HG03139 (cell line): ENCODE results near the gene IQSEC1.

Experiments
- ATAC-seq: cut with Tn5 transposase; IDR thresholded peaks from one replicate; pipeline ENCODE4 v1.9.1; 2021; ENCODE audit not compliant: unreplicated experiment

The IQSEC1 gene

GRCh38 chr3:13068269-13069010, 4.8 kb downstream of the IQSEC1 start:
- no peak for ATAC-seq

DNA sequence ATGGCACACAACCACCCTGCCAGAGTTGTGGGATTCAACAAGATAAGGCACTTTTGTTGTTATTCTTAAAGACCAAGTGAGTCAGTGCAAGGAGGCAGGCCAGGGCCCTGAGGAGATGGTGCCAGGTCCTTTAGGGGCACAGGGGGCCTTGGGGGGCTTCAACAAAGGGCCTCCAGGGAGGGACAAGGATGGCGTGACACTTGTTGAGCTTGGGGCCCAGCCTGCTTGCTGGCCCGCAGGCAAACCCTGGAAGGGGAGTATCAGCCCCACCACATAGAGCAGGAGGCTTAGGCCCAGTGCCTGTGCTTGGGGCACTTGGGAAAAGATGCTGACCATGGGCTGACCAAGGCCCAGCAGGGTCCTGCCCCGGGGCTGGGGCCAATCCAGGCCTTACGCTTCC, 5.5 kb downstream of the IQSEC1 start:
- ATAC-seq, result no peak

GRCh38 chr3:13066834-13067233, 6.4 kb downstream of the IQSEC1 start:
- no peak for ATAC-seq

DNA sequence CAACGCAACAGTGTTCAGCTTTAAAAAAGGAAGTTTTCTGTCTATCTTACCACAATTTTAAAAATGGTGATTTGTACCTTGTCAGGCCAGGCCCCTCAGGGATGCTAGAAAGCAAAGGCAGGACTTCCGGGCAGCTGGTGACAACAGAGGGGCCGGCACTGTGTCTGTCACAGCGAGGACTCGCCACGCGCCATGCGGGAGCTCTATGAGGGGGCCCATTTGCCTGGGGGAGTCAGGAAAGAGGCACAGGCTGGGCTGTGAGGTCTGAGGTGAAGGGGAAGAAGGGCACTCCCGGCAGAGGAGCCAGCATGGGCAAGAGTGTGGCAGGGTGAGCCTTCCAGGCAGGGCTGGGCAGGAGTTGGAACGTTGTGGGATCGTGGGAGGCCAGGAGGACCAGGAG, 7.0 kb downstream of the IQSEC1 start:
- ATAC-seq, result no peak

GRCh38 chr3:13065727-13066126, 7.5 kb downstream of the IQSEC1 start:
- ATAC-seq, result no peak

DNA sequence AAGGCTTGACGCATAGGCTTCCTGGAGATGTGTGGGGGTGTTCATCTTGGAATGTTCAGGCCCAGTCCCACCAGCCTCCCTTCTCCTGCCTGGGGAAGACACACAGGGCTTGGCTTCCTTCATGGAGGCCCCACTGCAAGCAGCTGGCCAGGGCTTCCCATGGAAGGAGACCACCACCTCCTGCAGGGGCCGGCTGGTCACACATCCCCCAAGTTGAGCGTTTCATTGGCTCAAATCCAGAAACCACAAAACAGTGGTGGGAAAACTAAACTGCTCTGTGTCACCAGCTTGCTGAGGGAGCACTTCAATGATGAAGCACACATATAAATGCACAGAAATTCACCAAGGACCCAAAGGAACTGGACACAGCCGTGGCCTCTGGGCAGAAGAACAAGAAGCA, 8.3 kb downstream of the IQSEC1 start:
- ATAC-seq, result no peak

- no peak for ATAC-seq
Observed at GRCh38 chr3:13064159-13064868, 8.9 kb downstream of the IQSEC1 start.

- no peak for ATAC-seq
Observed at GRCh38 chr3:13063225-13063624, 10.0 kb downstream of the IQSEC1 start.

DNA sequence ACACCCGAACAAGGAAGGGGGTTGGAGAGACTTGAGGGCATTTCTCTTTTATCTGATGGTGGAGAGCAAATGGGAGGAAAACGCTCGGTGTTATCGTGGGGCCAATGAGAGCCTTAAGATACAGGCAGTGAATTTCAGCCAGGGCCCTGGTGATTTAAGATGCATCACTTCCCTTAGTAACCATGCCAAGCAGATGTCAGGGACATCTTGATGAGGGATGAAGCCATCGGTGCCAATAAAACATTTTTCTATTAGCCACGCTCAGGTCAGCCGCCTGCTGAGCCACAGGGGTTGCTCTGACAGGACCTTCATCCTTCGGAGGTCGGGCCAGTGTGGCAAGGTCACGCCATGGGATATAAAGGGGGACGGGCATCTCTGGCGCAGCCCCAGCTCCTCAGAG, 10.6 kb downstream of the IQSEC1 start:
- ATAC-seq, result no peak

DNA sequence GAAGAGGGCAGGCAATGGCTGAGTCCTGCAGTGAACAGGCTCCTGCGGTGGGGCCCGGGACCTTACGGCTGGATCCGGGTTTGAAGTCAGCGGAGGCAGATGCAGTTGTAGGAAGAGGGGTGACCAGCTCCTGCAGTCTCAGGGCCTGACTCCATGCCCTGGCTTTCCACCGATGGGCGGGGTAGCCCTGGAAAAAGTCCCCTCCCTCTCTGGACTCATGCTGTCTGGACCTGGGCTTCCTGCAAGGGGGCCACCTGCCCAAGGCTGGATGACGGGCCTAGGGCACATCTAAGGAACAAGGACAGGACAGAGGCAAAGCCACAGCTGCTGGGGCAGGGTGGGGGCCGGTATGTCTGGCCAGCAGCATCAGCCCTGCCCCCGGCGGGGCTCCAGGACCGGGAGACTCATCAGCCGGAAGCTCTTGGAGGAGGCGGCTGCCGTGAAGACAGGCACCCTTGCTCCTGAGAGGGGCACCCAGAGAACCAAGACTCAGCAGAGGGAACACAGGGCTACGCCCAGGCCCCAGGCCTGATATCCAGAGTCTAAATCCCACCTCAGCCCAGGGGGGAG, 12.8 kb downstream of the IQSEC1 start:
- ATAC-seq, result no peak

- ATAC-seq, result no peak
Observed at GRCh38 chr3:13058346-13059120, 14.7 kb downstream of the IQSEC1 start.

DNA sequence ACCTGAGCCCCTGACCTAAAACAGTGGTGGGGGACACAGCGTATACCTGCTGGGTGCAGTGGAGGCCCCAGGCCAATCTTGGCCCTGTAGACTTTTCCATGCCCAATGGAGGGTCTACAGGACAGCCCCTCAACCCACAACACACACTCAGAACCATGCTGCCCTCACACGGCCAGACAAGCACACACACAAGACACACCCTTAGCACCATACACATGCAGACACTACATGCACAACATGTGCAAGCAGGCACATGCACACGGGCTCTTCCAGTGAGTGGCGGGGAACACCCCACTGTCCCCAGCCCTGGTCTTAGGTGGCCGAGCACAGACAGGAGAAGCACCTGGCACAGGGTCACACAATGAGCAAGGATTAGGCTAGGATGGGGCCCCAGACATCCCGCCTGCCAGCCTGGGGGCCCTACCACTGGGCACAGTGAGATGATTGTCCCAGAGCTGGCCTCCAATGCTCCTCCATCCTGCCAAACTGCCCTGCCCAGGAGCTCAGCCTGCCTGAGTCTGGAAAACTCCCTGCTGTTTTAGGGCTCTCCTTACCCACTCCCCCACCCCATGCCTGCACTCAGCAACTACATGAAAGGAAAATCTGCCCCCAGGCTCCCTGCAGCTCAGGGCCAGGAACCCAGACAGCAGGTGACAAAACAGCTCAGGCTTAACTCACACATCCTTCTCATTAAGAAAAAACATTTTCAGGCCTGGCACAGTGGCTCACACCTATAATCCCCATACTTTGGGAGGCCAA, 15.8 kb downstream of the IQSEC1 start:
- no peak for ATAC-seq

DNA sequence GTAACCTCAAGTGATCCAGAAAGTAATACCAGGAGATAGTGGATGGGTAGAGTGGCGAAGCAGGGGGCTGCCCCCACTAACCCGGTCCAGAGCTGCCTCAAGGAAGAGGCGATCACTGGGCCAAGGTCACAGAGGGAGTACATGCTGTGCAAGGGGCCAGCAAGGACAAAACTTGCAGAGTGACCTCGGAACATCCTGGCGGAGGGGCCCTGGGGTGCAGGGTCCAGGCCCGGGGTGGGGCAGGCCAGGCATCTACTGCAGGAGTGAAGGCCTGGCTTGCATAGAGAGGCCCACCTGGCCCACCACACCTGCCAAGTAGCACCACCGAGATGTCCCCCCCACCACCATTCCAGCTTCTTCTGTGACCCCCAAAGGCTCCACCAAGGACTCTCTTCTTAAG, 17.6 kb downstream of the IQSEC1 start:
- ATAC-seq, result no peak

GRCh38 chr3:13054341-13055285, 18.6 kb downstream of the IQSEC1 start:
- ATAC-seq, result no peak

- no peak for ATAC-seq
Observed at GRCh38 chr3:13053893-13054292, 19.3 kb downstream of the IQSEC1 start.

- ATAC-seq, result no peak
Observed at GRCh38 chr3:13053420-13053819, 19.8 kb downstream of the IQSEC1 start.

GRCh38 chr3:13052191-13052820, 20.9 kb downstream of the IQSEC1 start:
- ATAC-seq, result no peak

- no peak for ATAC-seq
Observed at GRCh38 chr3:13051581-13051980, 21.6 kb downstream of the IQSEC1 start.

DNA sequence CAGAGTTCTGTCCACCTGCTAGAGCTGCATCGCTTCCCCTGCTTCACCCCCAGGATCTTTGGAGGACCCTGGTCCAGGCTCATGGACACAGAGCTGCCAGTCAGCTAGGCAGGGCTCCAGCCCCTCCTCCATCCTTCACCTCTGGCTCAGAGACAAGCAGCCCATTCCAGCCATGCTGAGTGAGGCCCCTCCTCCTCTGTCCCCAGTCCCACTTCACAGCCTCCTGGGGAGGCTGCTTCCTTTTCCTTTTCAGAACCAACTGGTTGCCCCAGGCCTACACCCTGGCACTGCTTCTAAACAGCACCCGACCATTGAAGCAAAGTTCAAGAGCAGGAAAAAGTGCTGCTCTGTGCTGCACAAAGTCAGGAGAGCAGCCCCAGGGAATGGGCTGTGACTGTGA, 22.2 kb downstream of the IQSEC1 start:
- ATAC-seq, result no peak
